ENCODE results near the gene RXFP3.

DNA sequence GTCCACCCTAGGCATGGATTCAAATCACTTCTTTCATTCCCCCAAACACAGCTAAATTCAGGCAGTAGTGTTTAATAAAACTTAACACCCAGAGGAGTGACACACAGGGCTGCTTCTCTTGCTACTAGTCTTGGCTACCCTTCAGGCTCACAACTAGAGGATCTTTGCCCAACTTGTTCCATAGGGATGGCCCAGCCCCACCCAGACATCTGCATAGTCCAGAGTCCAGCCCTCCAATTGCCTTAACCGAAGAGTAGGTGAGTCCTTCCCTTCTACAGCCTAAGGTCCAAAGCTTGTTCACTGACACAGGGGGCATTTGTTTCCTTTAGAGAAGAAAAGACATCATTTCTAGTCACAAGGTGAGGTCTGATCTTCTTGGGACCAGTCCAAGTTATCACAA, 15.2 kb upstream of the RXFP3 start:
- TF ChIP-seq, protein P1, sequence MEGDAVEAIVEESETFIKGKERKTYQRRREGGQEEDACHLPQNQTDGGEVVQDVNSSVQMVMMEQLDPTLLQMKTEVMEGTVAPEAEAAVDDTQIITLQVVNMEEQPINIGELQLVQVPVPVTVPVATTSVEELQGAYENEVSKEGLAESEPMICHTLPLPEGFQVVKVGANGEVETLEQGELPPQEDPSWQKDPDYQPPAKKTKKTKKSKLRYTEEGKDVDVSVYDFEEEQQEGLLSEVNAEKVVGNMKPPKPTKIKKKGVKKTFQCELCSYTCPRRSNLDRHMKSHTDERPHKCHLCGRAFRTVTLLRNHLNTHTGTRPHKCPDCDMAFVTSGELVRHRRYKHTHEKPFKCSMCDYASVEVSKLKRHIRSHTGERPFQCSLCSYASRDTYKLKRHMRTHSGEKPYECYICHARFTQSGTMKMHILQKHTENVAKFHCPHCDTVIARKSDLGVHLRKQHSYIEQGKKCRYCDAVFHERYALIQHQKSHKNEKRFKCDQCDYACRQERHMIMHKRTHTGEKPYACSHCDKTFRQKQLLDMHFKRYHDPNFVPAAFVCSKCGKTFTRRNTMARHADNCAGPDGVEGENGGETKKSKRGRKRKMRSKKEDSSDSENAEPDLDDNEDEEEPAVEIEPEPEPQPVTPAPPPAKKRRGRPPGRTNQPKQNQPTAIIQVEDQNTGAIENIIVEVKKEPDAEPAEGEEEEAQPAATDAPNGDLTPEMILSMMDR (IDR thresholded peaks at IDR 0.05), result no peak
- TF ChIP-seq ZFX (IDR thresholded peaks at IDR 0.05; ENCODE audit: borderline replicate concordance), result no peak

Data from 22Rv1 (cell line).